ENCODE measurements around the gene PIK3CG. TPM values are rescaled to one million over a fixed set of nuclear protein-coding genes. Genes with fewer than 3 reads are reported as not detected.
"Not testable (repeated sequence)": the region's sequence is repeated elsewhere in the genome, so short reads cannot be mapped to it uniquely, and the experiment has no call there.

Gene PIK3CG
- total RNA-seq, 1 experiment from 2014 or later = 0.03 TPM

- Histone ChIP-seq H3K36me3 (replicated peaks; ENCODE audit: control insufficient read depth, insufficient read depth, low read length) (no peaks in the 10 kb centered on the region; the same call in 1 of the 2 replicates), H3K4me3 (ENCODE audit: insufficient read depth, low read depth, low read length) (no peak overlapping the region), H3K27me3 (ENCODE audit: control insufficient read depth, insufficient read depth, low read length) (no peaks in the 10 kb centered on the region)
- no peak for DNase-seq
Observed at GRCh38 chr7:106844279-106844997, 20.6 kb upstream of the PIK3CG start.

GRCh38 chr7:106848049-106848448 lies 17.0 kb upstream of the PIK3CG start:
- no peaks in the 10 kb centered on the region; the same call in 1 of the 2 replicates for H3K36me3 ChIP-seq (replicated peaks; ENCODE audit: control insufficient read depth, insufficient read depth, low read length)
- DNase-seq = no peak
- no peaks in the 10 kb centered on the region for H3K27me3 ChIP-seq (ENCODE audit: control insufficient read depth, insufficient read depth, low read length)
- H3K4me3 ChIP-seq (ENCODE audit: insufficient read depth, low read depth, low read length) = no peak overlapping the region

GRCh38 chr7:106848851-106849442 lies 16.1 kb upstream of the PIK3CG start:
- Histone ChIP-seq H3K4me3 (ENCODE audit: insufficient read depth, low read depth, low read length) (no peak overlapping the region), H3K27me3 (ENCODE audit: control insufficient read depth, insufficient read depth, low read length) (no peaks in the 10 kb centered on the region), H3K36me3 (replicated peaks; ENCODE audit: control insufficient read depth, insufficient read depth, low read length) (no peaks in the 10 kb centered on the region; the same call in 1 of the 2 replicates)
- no peak for DNase-seq

- not testable (repeated sequence) for H3K36me3 ChIP-seq (replicated peaks; ENCODE audit: control insufficient read depth, insufficient read depth, low read length); DNase-seq; H3K4me3 ChIP-seq (ENCODE audit: insufficient read depth, low read depth, low read length); H3K27me3 ChIP-seq (ENCODE audit: control insufficient read depth, insufficient read depth, low read length)
Observed at GRCh38 chr7:106851632-106852031, 13.4 kb upstream of the PIK3CG start.

GRCh38 chr7:106853250-106853908 lies 11.7 kb upstream of the PIK3CG start:
- Histone ChIP-seq H3K27me3 (ENCODE audit: control insufficient read depth, insufficient read depth, low read length) (no peaks in the 10 kb centered on the region), H3K4me3 (ENCODE audit: insufficient read depth, low read depth, low read length) (no peak overlapping the region), H3K36me3 (replicated peaks; ENCODE audit: control insufficient read depth, insufficient read depth, low read length) (no peaks in the 10 kb centered on the region)
- DNase-seq = no peak

GRCh38 chr7:106855540-106856132 lies 9.4 kb upstream of the PIK3CG start:
- no peak overlapping the region for H3K4me3 ChIP-seq (ENCODE audit: insufficient read depth, low read depth, low read length)
- no peaks in the 10 kb centered on the region for H3K36me3 ChIP-seq (replicated peaks; ENCODE audit: control insufficient read depth, insufficient read depth, low read length)
- H3K27me3 ChIP-seq (ENCODE audit: control insufficient read depth, insufficient read depth, low read length) = no peaks in the 10 kb centered on the region
- DNase-seq = no peak

- Histone ChIP-seq H3K27me3 (ENCODE audit: control insufficient read depth, insufficient read depth, low read length) (no peaks in the 10 kb centered on the region), H3K4me3 (ENCODE audit: insufficient read depth, low read depth, low read length) (no peak overlapping the region), H3K36me3 (replicated peaks; ENCODE audit: control insufficient read depth, insufficient read depth, low read length) (no peaks in the 10 kb centered on the region)
- no peak for DNase-seq
Observed at GRCh38 chr7:106858618-106859532, 6.2 kb upstream of the PIK3CG start.

- Histone ChIP-seq H3K27me3 (ENCODE audit: control insufficient read depth, insufficient read depth, low read length) (no peaks in the 10 kb centered on the region), H3K36me3 (replicated peaks; ENCODE audit: control insufficient read depth, insufficient read depth, low read length) (no peaks in the 10 kb centered on the region), H3K4me3 (ENCODE audit: insufficient read depth, low read depth, low read length) (no peak overlapping the region)
- DNase-seq = no peak
Observed at GRCh38 chr7:106862317-106863089, 2.6 kb upstream of the PIK3CG start.

- no peak overlapping the region for H3K4me3 ChIP-seq (ENCODE audit: insufficient read depth, low read depth, low read length)
- DNase-seq = no peak
- no peaks in the 10 kb centered on the region for H3K27me3 ChIP-seq (ENCODE audit: control insufficient read depth, insufficient read depth, low read length)
- no peaks in the 10 kb centered on the region for H3K36me3 ChIP-seq (replicated peaks; ENCODE audit: control insufficient read depth, insufficient read depth, low read length)
Observed at GRCh38 chr7:106863274-106863997, 1.6 kb upstream of the PIK3CG start.

GRCh38 chr7:106864298-106865081 lies 592 bp upstream of the PIK3CG start:
- Histone ChIP-seq H3K27me3 (ENCODE audit: control insufficient read depth, insufficient read depth, low read length) (no peaks in the 10 kb centered on the region; the same call in 1 of the 2 replicates), H3K36me3 (replicated peaks; ENCODE audit: control insufficient read depth, insufficient read depth, low read length) (no peaks in the 10 kb centered on the region), H3K4me3 (ENCODE audit: insufficient read depth, low read depth, low read length) (no peak overlapping the region)
- DNase-seq = no peak

GRCh38 chr7:106866298-106867281 lies 1.5 kb downstream of the PIK3CG start:
- no peaks in the 10 kb centered on the region for H3K36me3 ChIP-seq (replicated peaks; ENCODE audit: control insufficient read depth, insufficient read depth, low read length)
- no peaks in the 10 kb centered on the region; the same call in 1 of the 2 replicates for H3K27me3 ChIP-seq (ENCODE audit: control insufficient read depth, insufficient read depth, low read length)
- DNase-seq = no peak
- H3K4me3 ChIP-seq (ENCODE audit: insufficient read depth, low read depth, low read length) = no peak overlapping the region

Data from H7 (cell line).